Panc1 (cell line): Measurements from ENCODE around the gene TIMP3. TPM values are rescaled to one million over a fixed set of nuclear protein-coding genes. Genes with fewer than 3 reads are reported as not detected.

Experiments
- ATAC-seq: fragments of 200-7000 bp; cut with Tn5 transposase; 2 replicates; pipeline ENCODE4 v1.9.1; 2020; ENCODE audit warnings: mild to moderate bottlenecking, moderate library complexity
- BruUV-seq: library from RNA; stranded (reverse); fragments of 400-500 nt; replicated peaks from 2 replicates; lab custom pipeline; 2021; lab: Mats Ljungman, UMichigan
- CTCF ChIA-PET: fragments of 300-600 bp; sonication (Branson Sonifier 250); formaldehyde crosslinking; loops from one replicate; lab custom pipeline; 2022; ENCODE audit warnings: antibody characterized with exemption; lab: Charles Lee
- POLR2A ChIA-PET: fragments of 300-600 bp; sonication (Branson Sonifier 250); formaldehyde crosslinking; loops from one replicate; lab custom pipeline; 2022; ENCODE audit warnings: antibody characterized with exemption; lab: Charles Lee
- DNase-seq: peaks from one replicate; pipeline ENCODE4 v3.0.0-alpha.2; 2010; ENCODE audit warnings: low read depth, low spot score
- H3K27ac ChIP-seq: 2 replicates; pipeline ENCODE4 v1.5.1; 2011; ENCODE audit warnings: mild to moderate bottlenecking, low read length, inconsistent platforms
- H3K27me3 ChIP-seq: fragments of 200-500 bp; sonication (Bioruptor generic); 2 replicates; pipeline ENCODE4 v1.6.0; 2014; ENCODE audit warnings: low read length, inconsistent platforms; ENCODE audit not compliant: control insufficient read depth, insufficient read depth
- H3K36me3 ChIP-seq: fragments of 200-500 bp; sonication (Bioruptor generic); 2 replicates; pipeline ENCODE4 v1.5.1; 2014; ENCODE audit warnings: inconsistent platforms, mild to moderate bottlenecking, low read length, moderate library complexity; ENCODE audit not compliant: control insufficient read depth, insufficient read depth
- H3K4me1 ChIP-seq: 2 replicates; pipeline ENCODE4 v1.5.1; 2011; ENCODE audit warnings: inconsistent platforms, mild to moderate bottlenecking, low read length, moderate library complexity; ENCODE audit not compliant: control insufficient read depth, insufficient read depth
- H3K4me3 ChIP-seq, 2 experiments: 2 replicates each; pipeline ENCODE4 v1.5.1; 2011 to 2012; ENCODE audit warnings: low read depth in 2 of 2, low read length in 2 of 2, mild to moderate bottlenecking in 2 of 2, inconsistent platforms in 1 of 2, moderate library complexity in 1 of 2
- H3K9me3 ChIP-seq: fragments of 200-500 bp; sonication (Bioruptor generic); 2 replicates; pipeline ENCODE4 v1.5.1; 2014; ENCODE audit warnings: low read depth, mild to moderate bottlenecking, inconsistent platforms, low read length, moderate library complexity; ENCODE audit not compliant: control insufficient read depth, insufficient read depth
- POLR2AphosphoS5 ChIP-seq: IDR thresholded peaks from 2 replicates; pipeline ENCODE4 v1.6.1; 2012; ENCODE audit warnings: mild to moderate bottlenecking, low read depth, low read length, moderate library complexity
- SIN3A ChIP-seq: IDR thresholded peaks from 2 replicates; pipeline ENCODE4 v1.6.1; 2012; ENCODE audit warnings: low read depth, mild to moderate bottlenecking, low read length, moderate library complexity, borderline replicate concordance; ENCODE audit not compliant: insufficient read depth
- TCF7L2 ChIP-seq: IDR thresholded peaks from 2 replicates; pipeline ENCODE4 v1.6.1; 2011; ENCODE audit warnings: mild to moderate bottlenecking, low read depth, low read length, inconsistent platforms
- in situ Hi-C: cut with HindIII; loops from 2 replicates; pipeline ENCODE4 v1.10.0; 2016; ENCODE audit warnings: low sequenced_read_pairs, low pct_unique_long_range_greater_than_20kb
- intact Hi-C: fragments of 100-400 bp; cut with micrococcal nuclease; formaldehyde crosslinking; loops from one replicate; pipeline ENCODE4 v1.10.0; 2022; ENCODE audit not compliant: unreplicated experiment
- total RNA-seq: library from RNA; stranded (reverse); gene quantifications from one replicate; pipeline ENCODE4 v1.2.1, GENCODE V29; 2021; ENCODE audit not compliant: unreplicated experiment
- TF ChIP-seq, protein P1 (sequence below): fragments of 450-650 bp; IDR thresholded peaks from 2 replicates; pipeline ENCODE4 v1.5.1; 2017; ENCODE audit warnings: mild to moderate bottlenecking
- TF ChIP-seq, protein P2 (sequence below), 2 experiments: IDR thresholded peaks; 2 replicates each; pipeline ENCODE4 v1.6.1; 2011 to 2012; ENCODE audit warnings: low read depth in 2 of 2, control low read depth in 1 of 2, low read length in 1 of 2, mild to moderate bottlenecking in 1 of 2, moderate library complexity in 1 of 2; ENCODE audit not compliant: insufficient read depth in 1 of 2

TIMP3 gene
- total RNA-seq, 1 experiment from 2014 or later, result 0.67 TPM

DNA sequence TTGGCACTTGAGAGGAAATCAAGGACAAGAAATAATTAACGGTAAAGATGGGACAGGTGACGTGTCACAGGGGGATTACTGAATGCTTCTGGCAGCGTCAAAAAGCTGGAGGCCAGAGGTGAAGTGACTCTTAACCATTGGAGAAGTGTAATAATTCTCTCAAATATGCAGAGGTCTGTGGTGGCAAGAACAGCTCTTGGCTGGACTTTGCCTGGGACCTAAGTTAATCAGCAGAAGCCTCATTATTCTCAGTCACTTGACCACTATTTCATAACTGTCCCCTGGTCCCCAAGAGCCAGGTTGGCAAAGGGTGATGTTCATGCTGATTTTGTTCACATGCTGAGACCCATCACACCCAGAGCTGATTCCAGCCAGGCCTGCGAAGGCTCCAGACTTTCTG, 72.9 kb downstream of the TIMP3 start:
- CTCF ChIA-PET, result no interaction called here
- Histone ChIP-seq H3K4me1 (no peaks in the 10 kb centered on the region), H3K9me3 (no peaks in the 10 kb centered on the region), H3K27me3 (no peaks in the 10 kb centered on the region), H3K27ac (no peak overlapping the region), H3K36me3 (no peaks in the 10 kb centered on the region), H3K4me3 (no peak overlapping the region)
- POLR2A ChIA-PET, result no interaction called here
- no TSS peak for BruUV-seq
- TF ChIP-seq SIN3A, result no peak
- TF ChIP-seq POLR2AphosphoS5, result no peak
- TF ChIP-seq, protein P1, sequence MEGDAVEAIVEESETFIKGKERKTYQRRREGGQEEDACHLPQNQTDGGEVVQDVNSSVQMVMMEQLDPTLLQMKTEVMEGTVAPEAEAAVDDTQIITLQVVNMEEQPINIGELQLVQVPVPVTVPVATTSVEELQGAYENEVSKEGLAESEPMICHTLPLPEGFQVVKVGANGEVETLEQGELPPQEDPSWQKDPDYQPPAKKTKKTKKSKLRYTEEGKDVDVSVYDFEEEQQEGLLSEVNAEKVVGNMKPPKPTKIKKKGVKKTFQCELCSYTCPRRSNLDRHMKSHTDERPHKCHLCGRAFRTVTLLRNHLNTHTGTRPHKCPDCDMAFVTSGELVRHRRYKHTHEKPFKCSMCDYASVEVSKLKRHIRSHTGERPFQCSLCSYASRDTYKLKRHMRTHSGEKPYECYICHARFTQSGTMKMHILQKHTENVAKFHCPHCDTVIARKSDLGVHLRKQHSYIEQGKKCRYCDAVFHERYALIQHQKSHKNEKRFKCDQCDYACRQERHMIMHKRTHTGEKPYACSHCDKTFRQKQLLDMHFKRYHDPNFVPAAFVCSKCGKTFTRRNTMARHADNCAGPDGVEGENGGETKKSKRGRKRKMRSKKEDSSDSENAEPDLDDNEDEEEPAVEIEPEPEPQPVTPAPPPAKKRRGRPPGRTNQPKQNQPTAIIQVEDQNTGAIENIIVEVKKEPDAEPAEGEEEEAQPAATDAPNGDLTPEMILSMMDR, result no peak
- TF ChIP-seq TCF7L2, result no peak
- intact Hi-C loops, result no loop called here
- in situ Hi-C loops, result no loop called here
- ATAC-seq (no peak), DNase-seq (no peak)

DNA sequence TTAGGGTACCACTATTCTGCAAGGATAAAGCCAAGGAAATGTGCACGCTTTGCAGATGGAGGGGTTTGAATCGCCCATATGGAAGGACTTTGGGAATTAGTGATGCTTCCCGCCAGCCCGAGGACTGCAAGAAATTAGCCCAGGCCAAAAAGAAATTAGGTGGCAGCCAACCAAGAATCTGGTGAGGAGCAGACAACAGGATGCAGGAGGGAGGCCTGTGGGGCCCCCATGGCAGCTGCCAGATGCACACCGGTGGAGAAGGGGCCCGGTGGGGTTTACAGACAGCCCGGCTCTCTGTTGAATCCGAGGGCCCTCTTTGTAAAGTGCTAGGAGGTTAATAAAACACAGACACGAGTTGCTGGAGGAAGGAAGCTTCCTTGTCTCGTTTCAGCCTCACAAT, 73.5 kb downstream of the TIMP3 start:
- H3K36me3 ChIP-seq, result no peaks in the 10 kb centered on the region
- no peaks in the 10 kb centered on the region for H3K9me3 ChIP-seq
- no peaks in the 10 kb centered on the region for H3K4me1 ChIP-seq
- ChIA-PET CTCF (no interaction called here), POLR2A (no interaction called here)
- no TSS peak for BruUV-seq
- ATAC-seq (no peak), DNase-seq (no peak)
- in situ Hi-C loops, result no loop called here
- H3K4me3 ChIP-seq, result no peak overlapping the region
- intact Hi-C loops, result no loop called here
- TF ChIP-seq, protein P1, result no peak
- no peak for TF ChIP-seq SIN3A
- TF ChIP-seq, protein P2, sequence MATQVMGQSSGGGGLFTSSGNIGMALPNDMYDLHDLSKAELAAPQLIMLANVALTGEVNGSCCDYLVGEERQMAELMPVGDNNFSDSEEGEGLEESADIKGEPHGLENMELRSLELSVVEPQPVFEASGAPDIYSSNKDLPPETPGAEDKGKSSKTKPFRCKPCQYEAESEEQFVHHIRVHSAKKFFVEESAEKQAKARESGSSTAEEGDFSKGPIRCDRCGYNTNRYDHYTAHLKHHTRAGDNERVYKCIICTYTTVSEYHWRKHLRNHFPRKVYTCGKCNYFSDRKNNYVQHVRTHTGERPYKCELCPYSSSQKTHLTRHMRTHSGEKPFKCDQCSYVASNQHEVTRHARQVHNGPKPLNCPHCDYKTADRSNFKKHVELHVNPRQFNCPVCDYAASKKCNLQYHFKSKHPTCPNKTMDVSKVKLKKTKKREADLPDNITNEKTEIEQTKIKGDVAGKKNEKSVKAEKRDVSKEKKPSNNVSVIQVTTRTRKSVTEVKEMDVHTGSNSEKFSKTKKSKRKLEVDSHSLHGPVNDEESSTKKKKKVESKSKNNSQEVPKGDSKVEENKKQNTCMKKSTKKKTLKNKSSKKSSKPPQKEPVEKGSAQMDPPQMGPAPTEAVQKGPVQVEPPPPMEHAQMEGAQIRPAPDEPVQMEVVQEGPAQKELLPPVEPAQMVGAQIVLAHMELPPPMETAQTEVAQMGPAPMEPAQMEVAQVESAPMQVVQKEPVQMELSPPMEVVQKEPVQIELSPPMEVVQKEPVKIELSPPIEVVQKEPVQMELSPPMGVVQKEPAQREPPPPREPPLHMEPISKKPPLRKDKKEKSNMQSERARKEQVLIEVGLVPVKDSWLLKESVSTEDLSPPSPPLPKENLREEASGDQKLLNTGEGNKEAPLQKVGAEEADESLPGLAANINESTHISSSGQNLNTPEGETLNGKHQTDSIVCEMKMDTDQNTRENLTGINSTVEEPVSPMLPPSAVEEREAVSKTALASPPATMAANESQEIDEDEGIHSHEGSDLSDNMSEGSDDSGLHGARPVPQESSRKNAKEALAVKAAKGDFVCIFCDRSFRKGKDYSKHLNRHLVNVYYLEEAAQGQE (IDR thresholded peaks at IDR 0.05; ENCODE audit: insufficient read depth in 1 of 2, low read depth in 2 of 2, low read length in 1 of 2), result no peak
- no peak for TF ChIP-seq POLR2AphosphoS5
- no peak for TF ChIP-seq TCF7L2
- H3K27ac ChIP-seq, result no peak overlapping the region
- no peaks in the 10 kb centered on the region for H3K27me3 ChIP-seq
